GM04504 (cell line): Measurements from ENCODE around the gene CDK5.
"Not testable (repeated sequence)": the region's sequence is repeated elsewhere in the genome, so short reads cannot be mapped to it uniquely, and the experiment has no call there.

ENCODE experiments used
- DNase-seq: peaks from one replicate; pipeline ENCODE4 v3.0.0-alpha.2; 2012; ENCODE audit warnings: low read depth

The CDK5 gene

DNA sequence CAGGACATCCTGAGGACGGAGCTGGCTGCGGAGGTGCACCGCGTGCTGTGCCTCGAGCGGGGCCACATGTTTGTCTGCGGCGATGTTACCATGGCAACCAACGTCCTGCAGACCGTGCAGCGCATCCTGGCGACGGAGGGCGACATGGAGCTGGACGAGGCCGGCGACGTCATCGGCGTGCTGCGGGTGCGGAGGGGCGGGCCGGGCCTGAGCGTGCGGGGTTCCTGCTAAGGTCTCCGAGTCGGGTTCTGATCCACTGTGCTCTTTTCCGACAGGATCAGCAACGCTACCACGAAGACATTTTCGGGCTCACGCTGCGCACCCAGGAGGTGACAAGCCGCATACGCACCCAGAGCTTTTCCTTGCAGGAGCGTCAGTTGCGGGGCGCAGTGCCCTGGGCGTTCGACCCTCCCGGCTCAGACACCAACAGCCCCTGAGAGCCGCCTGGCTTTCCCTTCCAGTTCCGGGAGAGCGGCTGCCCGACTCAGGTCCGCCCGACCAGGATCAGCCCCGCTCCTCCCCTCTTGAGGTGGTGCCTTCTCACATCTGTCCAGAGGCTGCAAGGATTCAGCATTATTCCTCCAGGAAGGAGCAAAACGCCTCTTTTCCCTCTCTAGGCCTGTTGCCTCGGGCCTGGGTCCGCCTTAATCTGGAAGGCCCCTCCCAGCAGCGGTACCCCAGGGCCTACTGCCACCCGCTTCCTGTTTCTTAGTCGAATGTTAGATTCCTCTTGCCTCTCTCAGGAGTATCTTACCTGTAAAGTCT, 43.8 kb downstream of the CDK5 start:
- DNase-seq = peak; percentile 46

DNA sequence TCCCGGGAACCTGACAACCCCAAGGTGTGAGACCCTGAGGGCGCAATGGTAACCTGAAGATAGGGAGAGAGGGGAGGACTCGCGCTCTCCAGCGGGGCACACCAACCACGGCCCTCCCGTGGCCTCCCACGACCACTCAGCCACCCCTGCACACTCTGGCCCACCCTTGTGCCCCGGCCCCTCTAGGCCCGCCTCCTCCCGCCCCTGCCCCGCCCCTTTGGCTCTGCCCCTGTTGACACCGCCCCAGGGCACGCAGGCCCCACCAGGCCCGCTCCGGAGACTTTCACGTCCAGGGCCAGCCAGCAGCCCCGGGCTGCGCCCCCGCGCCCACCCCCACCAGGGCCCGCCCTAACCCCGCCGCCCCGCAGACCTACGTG, 44.4 kb downstream of the CDK5 start:
- DNase-seq = no peak

DNA sequence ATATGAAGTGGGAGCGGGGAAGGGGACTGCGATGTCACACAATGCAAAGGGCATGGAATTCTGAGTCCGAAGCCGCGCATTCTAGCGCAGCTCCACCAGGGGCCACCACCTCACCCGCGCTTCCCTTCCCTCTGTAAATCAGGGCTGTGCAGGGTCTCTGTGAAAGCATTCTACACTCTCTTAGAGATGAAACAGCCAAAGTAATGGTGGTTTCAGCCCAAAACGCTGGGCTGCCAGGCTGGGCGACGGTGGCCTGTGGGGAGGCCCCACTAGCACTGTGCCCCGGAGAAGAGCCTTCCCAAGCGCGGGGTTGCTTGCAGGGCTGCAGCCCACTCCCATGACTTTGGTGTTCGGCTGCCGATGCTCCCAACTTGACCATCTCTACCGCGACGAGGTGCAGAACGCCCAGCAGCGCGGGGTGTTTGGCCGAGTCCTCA, 44.8 kb downstream of the CDK5 start:
- no peak for DNase-seq

DNA sequence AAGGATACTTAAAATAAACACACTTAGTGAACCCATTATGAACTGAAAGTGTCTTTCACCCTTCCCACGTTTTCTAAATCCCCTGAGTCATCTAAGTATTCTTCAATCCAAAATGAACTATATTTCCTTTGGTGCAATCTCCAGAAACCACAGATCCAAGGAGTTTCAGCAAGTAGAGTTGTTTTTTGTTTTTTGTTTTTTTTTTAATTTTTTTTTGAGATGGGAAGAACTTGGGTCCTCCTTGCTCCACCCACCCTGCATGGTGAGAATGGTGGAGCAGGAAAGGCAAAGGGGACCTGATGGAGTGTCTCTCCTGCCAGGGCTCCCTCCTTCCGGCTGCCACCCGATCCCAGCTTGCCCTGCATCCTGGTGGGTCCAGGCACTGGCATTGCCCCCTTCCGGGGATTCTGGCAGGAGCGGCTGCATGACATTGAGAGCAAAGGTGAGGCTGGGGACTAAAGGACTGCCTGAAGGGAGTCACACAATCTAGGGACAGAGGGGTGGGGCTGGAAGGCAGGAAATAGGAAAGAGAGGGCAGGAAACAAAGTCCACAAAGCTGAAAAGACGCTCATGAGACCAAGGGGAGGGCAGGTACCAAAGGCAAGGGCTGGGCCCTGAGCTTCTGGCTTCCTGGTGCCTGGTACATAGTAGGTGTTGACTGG, 45.5 kb downstream of the CDK5 start:
- no peak for DNase-seq

DNA sequence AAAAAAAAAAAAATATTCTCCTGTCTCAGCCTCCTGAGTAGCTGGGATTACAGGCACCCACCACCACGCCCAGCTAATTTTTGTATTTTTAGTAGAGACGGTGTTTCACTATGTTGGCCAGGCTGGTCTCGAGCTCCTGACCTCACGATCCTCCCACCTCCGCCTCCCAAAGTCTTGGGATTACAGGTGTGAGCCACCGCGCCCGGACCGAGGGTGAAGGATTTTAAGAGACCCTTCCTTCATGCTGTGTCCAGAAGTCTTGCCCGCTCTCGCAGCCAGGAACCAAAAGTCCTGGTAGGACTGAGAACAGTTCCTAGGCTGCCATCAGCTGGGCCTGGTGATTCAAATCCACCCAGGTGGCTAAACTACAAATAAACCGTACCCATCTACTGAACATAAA, 46.1 kb downstream of the CDK5 start:
- DNase-seq = not testable (repeated sequence)

DNA sequence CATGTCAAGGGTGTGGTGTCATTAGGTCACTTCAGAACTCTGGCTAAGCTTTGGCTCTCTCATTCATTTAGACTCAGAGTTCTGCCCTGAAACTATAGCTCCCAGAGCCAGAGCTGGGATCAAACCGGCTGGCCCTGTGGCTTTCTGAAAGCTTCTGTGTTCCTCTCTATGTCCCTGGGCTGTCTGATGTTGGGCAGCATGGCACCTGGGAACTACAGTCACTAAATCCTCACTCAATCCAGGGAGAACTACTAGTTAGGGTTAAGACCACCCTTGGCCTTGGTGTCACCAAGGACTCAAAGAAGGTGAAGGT, 46.6 kb downstream of the CDK5 start:
- DNase-seq = no peak

DNA sequence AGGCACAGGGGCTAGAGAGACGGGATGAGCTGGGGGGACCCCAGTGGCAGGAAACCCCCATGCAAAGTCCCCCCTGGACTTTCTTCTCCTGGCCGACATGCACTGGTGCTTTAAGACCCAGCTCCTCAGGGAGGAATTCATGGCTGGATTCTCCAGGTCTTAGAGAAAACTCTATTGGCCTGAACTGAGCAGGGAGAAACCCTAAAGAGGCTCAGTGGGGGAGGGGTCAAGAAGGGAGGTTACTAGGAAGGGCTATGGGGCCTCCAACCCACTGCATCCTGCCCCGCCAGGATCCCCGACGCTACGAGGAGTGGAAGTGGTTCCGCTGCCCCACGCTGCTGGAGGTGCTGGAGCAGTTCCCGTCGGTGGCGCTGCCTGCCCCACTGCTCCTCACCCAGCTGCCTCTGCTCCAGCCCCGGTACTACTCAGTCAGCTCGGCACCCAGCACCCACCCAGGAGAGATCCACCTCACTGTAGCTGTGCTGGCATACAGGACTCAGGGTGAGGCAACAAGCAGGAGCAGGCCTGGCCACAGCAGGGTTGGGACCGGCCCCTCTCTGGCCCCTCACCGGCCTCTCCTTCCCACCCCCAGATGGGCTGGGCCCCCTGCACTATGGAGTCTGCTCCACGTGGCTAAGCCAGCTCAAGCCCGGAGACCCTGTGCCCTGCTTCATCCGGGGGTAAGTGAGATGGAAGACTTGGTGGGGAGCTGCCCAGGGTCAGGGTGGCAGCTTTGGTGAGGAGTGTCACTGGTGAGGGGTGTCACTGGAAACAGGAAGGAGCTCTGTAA, 47.2 kb downstream of the CDK5 start:
- DNase-seq = no peak

DNA sequence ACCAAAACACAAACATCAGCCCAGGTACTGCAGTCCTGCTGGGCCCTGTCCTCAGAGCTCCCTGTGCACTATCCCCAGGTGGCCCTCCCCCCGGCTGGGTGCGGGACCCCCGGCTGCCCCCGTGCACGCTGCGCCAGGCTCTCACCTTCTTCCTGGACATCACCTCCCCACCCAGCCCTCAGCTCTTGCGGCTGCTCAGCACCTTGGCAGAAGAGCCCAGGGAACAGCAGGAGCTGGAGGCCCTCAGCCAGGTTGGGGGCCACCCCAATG, 47.7 kb downstream of the CDK5 start:
- no peak for DNase-seq

DNA sequence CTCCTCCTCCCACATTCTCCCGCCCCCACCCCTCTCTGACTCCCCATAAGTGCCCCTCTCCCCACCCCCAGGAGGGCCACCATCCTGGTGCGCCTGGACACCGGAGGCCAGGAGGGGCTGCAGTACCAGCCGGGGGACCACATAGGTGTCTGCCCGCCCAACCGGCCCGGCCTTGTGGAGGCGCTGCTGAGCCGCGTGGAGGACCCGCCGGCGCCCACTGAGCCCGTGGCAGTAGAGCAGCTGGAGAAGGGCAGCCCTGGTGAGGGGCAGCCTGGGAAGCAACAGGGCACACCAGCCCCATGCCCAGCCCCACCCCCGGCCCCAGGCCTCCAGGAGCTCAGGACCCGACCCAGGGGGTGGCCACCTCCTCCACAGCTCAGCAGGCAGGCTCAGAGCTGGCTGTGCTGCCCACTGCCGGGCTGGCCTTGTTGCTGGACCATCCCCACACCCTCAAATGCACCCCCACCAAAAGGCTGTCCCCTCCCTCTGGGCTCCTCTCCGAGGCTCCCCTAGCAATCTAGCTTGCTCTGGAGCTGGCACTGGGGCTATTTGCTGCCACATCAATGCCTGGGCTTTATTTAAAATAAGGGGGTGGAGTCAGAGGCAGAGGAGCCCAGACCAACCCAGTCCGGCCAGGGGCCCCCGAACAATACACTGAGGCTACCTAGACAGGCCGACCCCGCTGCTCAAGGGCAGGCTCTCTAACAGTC, 48.2 kb downstream of the CDK5 start:
- DNase-seq = no peak

DNA sequence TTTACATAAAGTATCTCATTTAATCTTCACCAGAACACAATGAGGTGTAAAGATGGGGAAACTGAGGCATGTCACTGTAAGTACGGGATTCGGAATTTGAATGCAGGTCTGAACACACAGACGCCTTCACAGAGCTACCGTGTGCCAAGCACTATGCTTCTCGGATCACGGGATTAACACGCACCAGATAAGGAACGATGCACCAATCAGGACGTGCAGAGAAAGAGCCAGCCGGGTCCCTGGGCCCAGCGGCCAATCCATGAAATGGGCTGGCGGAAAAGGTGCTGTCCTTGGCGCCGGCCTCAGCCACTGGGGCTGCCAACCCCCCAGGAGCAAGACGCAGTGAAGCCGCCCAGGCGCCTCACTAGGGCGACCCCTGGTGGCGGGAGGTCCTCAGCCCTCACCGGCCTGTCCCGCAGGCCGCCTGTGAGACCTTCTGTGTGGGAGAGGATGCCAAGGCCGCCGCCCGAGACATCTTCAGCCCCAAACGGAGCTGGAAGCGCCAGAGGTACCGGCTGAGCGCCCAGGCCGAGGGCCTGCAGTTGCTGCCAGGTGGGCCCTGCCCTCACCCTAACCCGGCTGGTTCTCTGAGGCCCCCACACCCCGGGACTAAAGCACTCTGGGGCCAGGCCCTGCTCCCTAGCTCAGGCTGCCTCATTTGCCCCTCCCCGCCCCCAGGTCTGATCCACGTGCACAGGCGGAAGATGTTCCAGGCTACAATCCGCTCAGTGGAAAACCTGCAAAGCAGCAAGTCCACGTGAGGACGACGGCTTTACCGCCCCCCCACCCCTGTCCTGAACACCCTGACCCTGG, 49.0 kb downstream of the CDK5 start:
- DNase-seq = no peak

DNA sequence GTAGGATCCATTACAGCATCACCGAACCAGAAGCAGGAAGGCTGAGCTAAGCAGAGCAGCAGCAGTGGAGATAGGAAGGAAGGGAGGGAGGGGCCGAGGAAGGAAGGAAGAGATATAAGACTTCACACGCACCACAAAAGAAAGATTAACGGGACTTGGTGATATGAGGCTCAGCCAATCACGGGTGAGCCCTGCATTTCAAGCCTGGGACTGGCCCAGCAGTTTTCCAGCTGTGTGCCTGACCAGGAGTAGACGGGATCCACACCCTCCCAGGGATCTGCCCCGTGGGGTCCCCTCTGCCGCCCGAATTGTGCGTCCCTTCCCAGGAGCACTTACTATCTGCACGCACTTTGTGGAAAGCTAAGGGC, 49.6 kb downstream of the CDK5 start:
- no peak for DNase-seq

DNA sequence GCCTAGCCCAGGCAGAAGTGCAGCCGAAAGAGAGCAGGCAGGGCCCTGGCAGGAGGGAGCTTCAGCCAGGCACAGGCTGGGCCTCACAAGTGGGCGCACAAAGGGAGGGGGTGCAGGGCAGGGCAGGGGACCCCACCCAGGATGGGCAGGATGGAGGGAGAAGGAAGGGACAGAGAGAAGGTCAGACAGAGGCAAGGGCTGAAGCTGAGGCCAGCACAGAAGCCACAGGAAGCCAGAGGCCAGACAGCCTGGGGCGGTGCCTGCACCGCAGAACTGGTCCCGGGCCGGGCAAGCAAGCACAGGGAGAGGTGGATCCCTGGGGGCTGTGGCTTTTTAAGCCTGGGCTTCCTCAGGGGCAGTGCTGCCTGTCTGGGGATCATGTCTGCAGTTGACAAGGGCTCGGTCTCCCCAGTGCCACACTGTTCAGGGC, 50.2 kb downstream of the CDK5 start:
- no peak for DNase-seq

DNA sequence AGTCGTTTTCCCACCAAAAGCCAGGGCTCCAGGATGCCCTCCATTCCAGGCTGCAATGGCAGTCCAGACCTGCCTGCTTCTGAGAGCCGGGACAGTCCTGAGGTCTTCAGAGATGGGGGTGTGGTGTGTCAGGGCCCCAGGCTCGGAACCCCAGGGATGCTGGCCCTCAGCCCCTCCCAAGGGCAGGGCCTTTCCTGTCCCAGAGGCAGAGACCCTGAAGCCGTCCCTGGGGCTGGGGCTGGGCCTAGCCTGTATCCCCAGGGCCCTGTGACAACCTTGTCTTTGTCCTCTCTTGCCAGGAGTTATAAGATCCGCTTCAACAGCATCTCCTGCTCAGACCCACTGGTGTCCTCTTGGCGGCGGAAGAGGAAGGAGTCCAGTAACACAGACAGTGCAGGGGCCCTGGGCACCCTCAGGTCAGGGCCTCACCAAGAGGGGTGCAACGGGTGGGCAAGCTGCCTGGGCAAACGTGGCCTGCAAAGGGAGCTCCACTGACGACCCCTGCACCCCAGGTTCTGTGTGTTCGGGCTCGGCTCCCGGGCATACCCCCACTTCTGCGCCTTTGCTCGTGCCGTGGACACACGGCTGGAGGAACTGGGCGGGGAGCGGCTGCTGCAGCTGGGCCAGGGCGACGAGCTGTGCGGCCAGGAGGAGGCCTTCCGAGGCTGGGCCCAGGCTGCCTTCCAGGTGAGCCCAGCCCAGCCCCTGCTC, 51.0 kb downstream of the CDK5 start:
- no peak for DNase-seq

DNA sequence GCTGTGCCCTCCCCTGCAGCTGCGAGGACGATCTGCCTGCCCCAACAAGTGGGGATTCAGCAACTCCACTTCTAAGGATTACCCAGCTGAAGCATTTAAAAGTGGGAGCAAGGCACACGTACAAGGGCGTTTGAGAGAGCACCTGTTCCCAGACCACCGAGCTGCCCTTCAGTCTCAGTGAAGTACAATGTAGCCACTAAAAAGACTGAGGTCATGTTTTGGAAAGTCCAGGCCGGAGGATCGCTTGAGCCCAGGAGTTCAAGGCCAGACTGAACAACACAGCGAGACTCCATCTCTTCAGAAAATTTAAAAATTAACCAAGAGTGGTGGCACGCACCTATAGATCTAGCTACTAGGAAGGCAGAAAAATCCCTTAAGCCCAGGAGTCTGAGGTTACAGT, 52.1 kb downstream of the CDK5 start:
- DNase-seq = no peak
